H9 (cell line): Measurements from ENCODE around the gene GFRA1. TPM values are rescaled to one million over a fixed set of nuclear protein-coding genes. Genes with fewer than 3 reads are reported as not detected.

ENCODE experiments used
- DNase-seq: peaks from one replicate; pipeline ENCODE4 v3.0.0-alpha.2; 2017
- H2AFZ ChIP-seq: one replicate; pipeline ENCODE4 v1.6.1; 2013; ENCODE audit warnings: mild to moderate bottlenecking, low read length, control low read depth, moderate library complexity
- H2AK5ac ChIP-seq: 2 replicates; pipeline ENCODE4 v1.6.1; 2013; ENCODE audit warnings: low read length, control low read depth, mixed read lengths; ENCODE audit not compliant: insufficient read length
- H2BK120ac ChIP-seq: one replicate; pipeline ENCODE4 v1.6.1; 2013; ENCODE audit warnings: low read depth, mild to moderate bottlenecking, low read length, control low read depth, inconsistent platforms; ENCODE audit not compliant: poor library complexity, severe bottlenecking
- H2BK12ac ChIP-seq: 2 replicates; pipeline ENCODE4 v1.6.1; 2013; ENCODE audit warnings: low read length, control low read depth, mixed read lengths, low read depth; ENCODE audit not compliant: insufficient read length
- H2BK15ac ChIP-seq: 2 replicates; pipeline ENCODE4 v1.6.1; 2013; ENCODE audit warnings: low read depth, low read length, control low read depth
- H2BK20ac ChIP-seq: one replicate; pipeline ENCODE4 v1.6.1; 2013; ENCODE audit warnings: low read depth, mild to moderate bottlenecking, low read length, control low read depth, inconsistent platforms; ENCODE audit not compliant: poor library complexity, severe bottlenecking
- H2BK5ac ChIP-seq: 2 replicates; pipeline ENCODE4 v1.6.1; 2013; ENCODE audit warnings: low read length, control low read depth, mixed read lengths; ENCODE audit not compliant: insufficient read length
- H3K14ac ChIP-seq: 2 replicates; pipeline ENCODE4 v1.6.1; 2013; ENCODE audit warnings: low read length, control low read depth; ENCODE audit not compliant: insufficient read depth
- H3K18ac ChIP-seq: 2 replicates; pipeline ENCODE4 v1.6.1; 2013; ENCODE audit warnings: low read depth, mild to moderate bottlenecking, mixed read lengths, low read length, control low read depth; ENCODE audit not compliant: insufficient read length
- H3K23ac ChIP-seq: 2 replicates; pipeline ENCODE4 v1.6.1; 2013; ENCODE audit warnings: low read length, control low read depth, mixed read lengths, low read depth; ENCODE audit not compliant: insufficient read length
- H3K23me2 ChIP-seq: 2 replicates; pipeline ENCODE4 v1.6.1; 2013; ENCODE audit warnings: low read depth, mild to moderate bottlenecking, mixed read lengths, low read length, control low read depth; ENCODE audit not compliant: insufficient read length, poor library complexity, severe bottlenecking
- H3K27ac ChIP-seq: 2 replicates; pipeline ENCODE4 v1.5.1; 2013; ENCODE audit warnings: low read length, control low read depth, mixed read lengths, low read depth; ENCODE audit not compliant: insufficient read length
- H3K27me3 ChIP-seq: 2 replicates; pipeline ENCODE4 v1.6.1; 2013; ENCODE audit warnings: low read length, control low read depth, inconsistent platforms; ENCODE audit not compliant: insufficient read depth
- H3K4ac ChIP-seq: 2 replicates; pipeline ENCODE4 v1.6.1; 2013; ENCODE audit warnings: low read depth, mild to moderate bottlenecking, control low read depth, inconsistent platforms, low read length, moderate library complexity
- H3K4me1 ChIP-seq: 2 replicates; pipeline ENCODE4 v1.6.1; 2013; ENCODE audit warnings: low read length, control low read depth, inconsistent platforms; ENCODE audit not compliant: insufficient read depth
- H3K4me2 ChIP-seq: 2 replicates; pipeline ENCODE4 v1.6.1; 2013; ENCODE audit warnings: low read length, control low read depth, mixed read lengths; ENCODE audit not compliant: insufficient read length, insufficient read depth
- H3K56ac ChIP-seq: 2 replicates; pipeline ENCODE4 v1.6.1; 2013; ENCODE audit warnings: low read depth, mild to moderate bottlenecking, mixed read lengths, low read length, control low read depth; ENCODE audit not compliant: insufficient read length
- H3K79me1 ChIP-seq: 2 replicates; pipeline ENCODE4 v1.6.1; 2013; ENCODE audit warnings: low read depth, mild to moderate bottlenecking, moderate library complexity, low read length, control low read depth, inconsistent platforms; ENCODE audit not compliant: insufficient read depth, poor library complexity, severe bottlenecking
- H3K79me2 ChIP-seq: 2 replicates; pipeline ENCODE4 v1.6.1; 2013; ENCODE audit warnings: low read length, control low read depth, inconsistent platforms; ENCODE audit not compliant: insufficient read depth
- H3K9ac ChIP-seq: 2 replicates; pipeline ENCODE4 v1.6.1; 2013; ENCODE audit warnings: low read length, control low read depth, mixed read lengths; ENCODE audit not compliant: insufficient read length; ENCODE audit errors: extremely low read depth
- H3K9me3 ChIP-seq: one replicate; pipeline ENCODE4 v1.6.1; 2013; ENCODE audit warnings: low read depth, low read length, inconsistent platforms; ENCODE audit not compliant: control insufficient read depth
- H3T11ph ChIP-seq: one replicate; pipeline ENCODE4 v1.6.1; 2013; ENCODE audit warnings: mild to moderate bottlenecking, low read length, control low read depth, inconsistent platforms
- H4K20me1 ChIP-seq: one replicate; pipeline ENCODE4 v1.6.1; 2013; ENCODE audit not compliant: control insufficient read depth, insufficient read length, insufficient read depth
- H4K5ac ChIP-seq: 2 replicates; pipeline ENCODE4 v1.6.1; 2013; ENCODE audit warnings: low read depth, mild to moderate bottlenecking, mixed read lengths, low read length, control low read depth; ENCODE audit not compliant: insufficient read length
- H4K8ac ChIP-seq: replicated peaks from 2 replicates; pipeline ENCODE4 v1.6.1; 2013; ENCODE audit warnings: low read length, control low read depth, mixed read lengths, low read depth; ENCODE audit not compliant: insufficient read length
- H4K91ac ChIP-seq: 2 replicates; pipeline ENCODE4 v1.6.1; 2013; ENCODE audit warnings: low read depth, mild to moderate bottlenecking, moderate library complexity, mixed read lengths, low read length, control low read depth; ENCODE audit not compliant: insufficient read length
- H3K27ac Mint-ChIP-seq, 3 experiments: 2 replicates in 2 of 3; 3 replicates in 1 of 3; pipeline ENCODE4 v1.8.0; 2020 to 2021; ENCODE audit warnings: mixed read lengths in 3 of 3, mild to moderate bottlenecking in 1 of 3, moderate library complexity in 1 of 3
- H3K27me3 Mint-ChIP-seq: 2 replicates; pipeline ENCODE4 v1.8.0; 2021; ENCODE audit warnings: low read depth, mild to moderate bottlenecking, moderate library complexity, mixed read lengths
- H3K36me3 Mint-ChIP-seq, 3 experiments: 2 replicates in 2 of 3; 3 replicates in 1 of 3; pipeline ENCODE4 v1.8.0; 2020 to 2021; ENCODE audit warnings: low read depth in 3 of 3, mixed read lengths in 3 of 3; ENCODE audit not compliant: insufficient read depth in 1 of 3
- H3K4me1 Mint-ChIP-seq, 2 experiments: 2 replicates each; pipeline ENCODE4 v1.8.0; 2020; ENCODE audit warnings: mixed read lengths in 2 of 2
- H3K4me3 Mint-ChIP-seq, 2 experiments: 2 replicates in 1 of 2; 3 replicates in 1 of 2; pipeline ENCODE4 v1.8.0; 2020 to 2021; ENCODE audit warnings: mild to moderate bottlenecking in 2 of 2, mixed read lengths in 2 of 2, moderate library complexity in 1 of 2
- H3K9me3 Mint-ChIP-seq, 2 experiments: 2 replicates in 1 of 2; 3 replicates in 1 of 2; pipeline ENCODE4 v1.8.0; 2020; ENCODE audit warnings: mild to moderate bottlenecking in 2 of 2, mixed read lengths in 2 of 2, moderate library complexity in 1 of 2
- CTCF ChIP-seq: fragments of 200-600 bp; sonication (generic); conservative IDR thresholded peaks from 3 replicates; pipeline ENCODE4 v1.8.0; 2021; ENCODE audit warnings: antibody characterized with exemption, mild to moderate bottlenecking
- WGBS: extraction: QIAGEN DNeasy Blood & Tissue Kit; methylation state at CpG from one replicate; pipeline ENCODE4 v1.1.7; 2013; ENCODE audit warnings: missing lambda C conversion rate, low lambda C conversion rate, mixed read lengths; ENCODE audit not compliant: insufficient read length; ENCODE audit errors: extremely low coverage; 5-methylcytosine and 5-hydroxymethylcytosine counted together
- total RNA-seq: library from RNA; stranded (reverse); gene quantifications from 2 replicates; pipeline ENCODE4 v1.2.1, GENCODE V29; 2021

Gene GFRA1
- total RNA-seq, 1 experiment from 2014 or later: 0.24 TPM

GRCh38 chr10:116157485-116157884 is 115.5 kb downstream of the GFRA1 start:
- Histone ChIP-seq H3K79me2 (no peaks in the 10 kb centered on the region), H4K91ac (no peak overlapping the region), H3K79me1 (no peaks in the 10 kb centered on the region), H4K5ac (no peak overlapping the region), H3K9me3 (no peaks in the 10 kb centered on the region), H3K23ac (no peak overlapping the region), H3K27me3 (no peaks in the 10 kb centered on the region), H2BK5ac (no peak overlapping the region), H3K56ac (no peak overlapping the region), H3K23me2 (no peaks in the 10 kb centered on the region), H2BK15ac (no peak overlapping the region), H2AK5ac (no peak overlapping the region), H2BK12ac (no peak overlapping the region), H3K9ac (no peak overlapping the region), H3K4me1 (no peaks in the 10 kb centered on the region), H3T11ph (no peak overlapping the region), H3K4ac (no peak overlapping the region), H3K4me2 (no peak overlapping the region), H3K18ac (no peak overlapping the region), H2BK20ac (no peak overlapping the region), H3K27ac (no peak overlapping the region), H4K8ac (no peak overlapping the region), H2BK120ac (no peak overlapping the region), H2AFZ (no peak overlapping the region), H4K20me1 (no peaks in the 10 kb centered on the region), H3K14ac (no peak overlapping the region)
- H3K27me3 Mint-ChIP-seq: peaks cover 3% of the 10 kb centered on the region
- H3K4me3 Mint-ChIP-seq: no peak overlapping the region
- peaks cover 6 to 8% of the 10 kb centered on the region in 2 experiments; a peak in 3 of 5 replicates for H3K9me3 Mint-ChIP-seq
- peaks cover 0 to 3% (median 0%) of the 10 kb centered on the region in 3 experiments; a peak in 6 of 7 replicates for H3K36me3 Mint-ChIP-seq
- H3K4me1 Mint-ChIP-seq: no peaks in the 10 kb centered on the region
- no CpG with 5 or more reads among the region's 1 CpG for WGBS
- no peak for DNase-seq
- no peak for TF ChIP-seq CTCF
- no peak overlapping the region for H3K27ac Mint-ChIP-seq
